ENCODE data around the gene AMOTL1.
"Not testable (repeated sequence)": the region's sequence is repeated elsewhere in the genome, so short reads cannot be mapped to it uniquely, and the experiment has no call there.

AMOTL1 gene

GRCh38 chr11:94910779-94911178, 142.6 kb downstream of the AMOTL1 start:
- FAIRE-seq: no peak
- TF ChIP-seq CTCF (IDR thresholded peaks at IDR 0.05; ENCODE audit: insufficient read depth, missing control alignments): no peak
- DNase-seq (ENCODE audit: insufficient read length, low spot score): no peak

GRCh38 chr11:94912806-94913205, 144.7 kb downstream of the AMOTL1 start:
- FAIRE-seq (no peak), DNase-seq (ENCODE audit: insufficient read length, low spot score) (no peak)
- TF ChIP-seq CTCF (IDR thresholded peaks at IDR 0.05; ENCODE audit: insufficient read depth, missing control alignments): no peak

- FAIRE-seq; DNase-seq (ENCODE audit: insufficient read length, low spot score): not testable (repeated sequence)
Observed at GRCh38 chr11:94913718-94914394, 145.7 kb downstream of the AMOTL1 start.

- no peak for TF ChIP-seq CTCF (IDR thresholded peaks at IDR 0.05; ENCODE audit: insufficient read depth, missing control alignments)
- FAIRE-seq: no peak
- DNase-seq (ENCODE audit: insufficient read length, low spot score): no peak
Observed at GRCh38 chr11:94920311-94920710, 152.2 kb downstream of the AMOTL1 start.

GRCh38 chr11:94922321-94923003, 154.3 kb downstream of the AMOTL1 start:
- FAIRE-seq (no peak), DNase-seq (ENCODE audit: insufficient read length, low spot score) (no peak)
- TF ChIP-seq CTCF (IDR thresholded peaks at IDR 0.05; ENCODE audit: insufficient read depth, missing control alignments): no peak

GRCh38 chr11:94923004-94923334, 154.8 kb downstream of the AMOTL1 start:
- no peak for TF ChIP-seq CTCF (IDR thresholded peaks at IDR 0.05; ENCODE audit: insufficient read depth, missing control alignments)
- DNase-seq (ENCODE audit: insufficient read length, low spot score): no peak
- FAIRE-seq: no peak

GRCh38 chr11:94924171-94924572, 156.0 kb downstream of the AMOTL1 start:
- DNase-seq (ENCODE audit: insufficient read length, low spot score): no peak
- no peak for TF ChIP-seq CTCF (IDR thresholded peaks at IDR 0.05; ENCODE audit: insufficient read depth, missing control alignments)
- FAIRE-seq: no peak
